ENCODE results near the gene LAMB2.
A peak's percentile ranks its signal among the peaks of the same experiment; 100 is the strongest.

LAMB2 gene

GRCh38 chr3:49093853-49094767, 38.7 kb downstream of the LAMB2 start, which contains the start of gene QRICH1:
QRICH1 (minus strand) TSS chr3:49094071; CDS start chr3:49077017, 17,054 bp downstream.
- Histone ChIP-seq H3K4me2 (ENCODE audit: low read length) (peak within 1 kb of the TSS; percentile 94), H2AK5ac (ENCODE audit: low read length) (peak within 1 kb of the TSS; percentile 93), H3K18ac (ENCODE audit: low read length) (peak within 1 kb of the TSS; percentile 97), H4K91ac (ENCODE audit: low read depth, low read length) (peak within 1 kb of the TSS; percentile 99), H3K36me3 (ENCODE audit: control insufficient read depth in 1 of 2, insufficient read depth in 2 of 2, low read length in 2 of 2) (peaks cover 31% of the 10 kb centered on the region in 2 experiments), H3K14ac (ENCODE audit: low read length) (peak within 1 kb of the TSS; percentile 99), H3K9ac (ENCODE audit: low read length) (peak within 1 kb of the TSS; percentile 86), H3K79me1 (ENCODE audit: low read length) (peaks cover 15% of the 10 kb centered on the region), H3K4me1 (ENCODE audit: control insufficient read depth in 1 of 2, insufficient read depth in 2 of 2, low read length in 2 of 2) (peaks cover 4 to 6% of the 10 kb centered on the region in 2 experiments), H4K8ac (ENCODE audit: low read depth, low read length) (peak within 1 kb of the TSS; percentile 97), H4K12ac (ENCODE audit: low read depth, low read length) (peak within 1 kb of the TSS; percentile 99), H3K4ac (ENCODE audit: low read depth, low read length) (peak within 1 kb of the TSS; percentile 87), H2BK5ac (ENCODE audit: low read depth, low read length, poor library complexity) (peak within 1 kb of the TSS; percentile 95), H3K27ac (ENCODE audit: low read depth, low read length) (peak within 1 kb of the TSS; percentile 98), H2AFZ (ENCODE audit: insufficient read depth, low read length, poor library complexity) (peak within 1 kb of the TSS; percentile 88), H3K23ac (ENCODE audit: low read length) (no peak within 1 kb of the TSS), H3K9me3 (ENCODE audit: insufficient read depth, low read depth, low read length) (peaks cover 1% of the 10 kb centered on the region), H2BK120ac (ENCODE audit: insufficient read depth, low read length, poor library complexity) (peak within 1 kb of the TSS; percentile 90), H3K79me2 (ENCODE audit: control insufficient read depth, insufficient read depth, low read length, poor library complexity) (peaks cover 17% of the 10 kb centered on the region), H3K4me3 (ENCODE audit: low read depth, low read length) (peak within 1 kb of the TSS; percentile 96), H3K27me3 (ENCODE audit: insufficient read depth, low read length) (no peaks in the 10 kb centered on the region), H2BK12ac (ENCODE audit: low read length) (no peak within 1 kb of the TSS)
- no CpG with 5 or more reads among the region's 65 CpGs for WGBS (ENCODE audit: extremely low coverage, insufficient coverage, insufficient read length)
- DNase-seq = peak; percentile 100

- H3K79me2 ChIP-seq (ENCODE audit: control insufficient read depth, insufficient read depth, low read length, poor library complexity) = peaks cover 23% of the 10 kb centered on the region
- peak overlapping the region; percentile 87 for H3K4ac ChIP-seq (ENCODE audit: low read depth, low read length)
- DNase-seq = peak; percentile 68 to 80
- H3K27ac ChIP-seq (ENCODE audit: low read depth, low read length) = peak overlapping the region; percentile 98
- no peak overlapping the region for H2BK12ac ChIP-seq (ENCODE audit: low read length)
- H4K12ac ChIP-seq (ENCODE audit: low read depth, low read length) = peak overlapping the region; percentile 99
- H3K27me3 ChIP-seq (ENCODE audit: insufficient read depth, low read length) = no peaks in the 10 kb centered on the region
- H2AK5ac ChIP-seq (ENCODE audit: low read length) = peak overlapping the region; percentile 67
- peaks cover 1% of the 10 kb centered on the region for H3K9me3 ChIP-seq (ENCODE audit: insufficient read depth, low read depth, low read length)
- peak overlapping the region; percentile 94 for H3K4me2 ChIP-seq (ENCODE audit: low read length)
- H3K9ac ChIP-seq (ENCODE audit: low read length) = peak overlapping the region; percentile 86
- peak overlapping the region; percentile 97 for H3K18ac ChIP-seq (ENCODE audit: low read length)
- peak overlapping the region; percentile 99 for H3K14ac ChIP-seq (ENCODE audit: low read length)
- H2BK120ac ChIP-seq (ENCODE audit: insufficient read depth, low read length, poor library complexity) = peak overlapping the region; percentile 90
- H3K4me3 ChIP-seq (ENCODE audit: low read depth, low read length) = peak overlapping the region; percentile 96
- peaks cover 22 to 25% of the 10 kb centered on the region in 2 experiments for H3K36me3 ChIP-seq (ENCODE audit: control insufficient read depth in 1 of 2, insufficient read depth in 2 of 2, low read length in 2 of 2)
- H2AFZ ChIP-seq (ENCODE audit: insufficient read depth, low read length, poor library complexity) = peak overlapping the region; percentile 88
- peaks cover 15% of the 10 kb centered on the region for H3K79me1 ChIP-seq (ENCODE audit: low read length)
- peak overlapping the region; percentile 99 for H4K91ac ChIP-seq (ENCODE audit: low read depth, low read length)
- WGBS (ENCODE audit: extremely low coverage, insufficient coverage, insufficient read length) = no CpG with 5 or more reads among the region's 86 CpGs
- H3K23ac ChIP-seq (ENCODE audit: low read length) = no peak overlapping the region
- peak overlapping the region; percentile 97 for H4K8ac ChIP-seq (ENCODE audit: low read depth, low read length)
- peaks cover 2 to 3% of the 10 kb centered on the region in 2 experiments for H3K4me1 ChIP-seq (ENCODE audit: control insufficient read depth in 1 of 2, insufficient read depth in 2 of 2, low read length in 2 of 2)
- peak overlapping the region; percentile 95 for H2BK5ac ChIP-seq (ENCODE audit: low read depth, low read length, poor library complexity)
These were observed 39.7 kb downstream of the LAMB2 start for GRCh38 chr3:49092938-49093852.

- Histone ChIP-seq H2AK5ac (ENCODE audit: low read length) (no peak overlapping the region), H3K9ac (ENCODE audit: low read length) (no peak overlapping the region), H4K8ac (ENCODE audit: low read depth, low read length) (no peak overlapping the region), H3K18ac (ENCODE audit: low read length) (no peak overlapping the region), H3K27me3 (ENCODE audit: insufficient read depth, low read length) (no peaks in the 10 kb centered on the region), H2AFZ (ENCODE audit: insufficient read depth, low read length, poor library complexity) (no peak overlapping the region), H3K23ac (ENCODE audit: low read length) (no peak overlapping the region), H4K12ac (ENCODE audit: low read depth, low read length) (no peak overlapping the region), H3K79me1 (ENCODE audit: low read length) (no peaks in the 10 kb centered on the region), H3K4me1 (ENCODE audit: control insufficient read depth in 1 of 2, insufficient read depth in 2 of 2, low read length in 2 of 2) (no peaks in the 10 kb centered on the region), H2BK5ac (ENCODE audit: low read depth, low read length, poor library complexity) (no peak overlapping the region), H3K27ac (ENCODE audit: low read depth, low read length) (no peak overlapping the region), H3K36me3 (ENCODE audit: control insufficient read depth in 1 of 2, insufficient read depth in 2 of 2, low read length in 2 of 2) (peaks cover 8 to 21% of the 10 kb centered on the region in 2 experiments), H4K91ac (ENCODE audit: low read depth, low read length) (no peak overlapping the region), H3K4ac (ENCODE audit: low read depth, low read length) (peak overlapping the region; percentile 95), H3K79me2 (ENCODE audit: control insufficient read depth, insufficient read depth, low read length, poor library complexity) (peaks cover 6% of the 10 kb centered on the region), H3K4me3 (ENCODE audit: low read depth, low read length) (no peak overlapping the region), H3K9me3 (ENCODE audit: insufficient read depth, low read depth, low read length) (no peaks in the 10 kb centered on the region), H3K4me2 (ENCODE audit: low read length) (no peak overlapping the region), H3K14ac (ENCODE audit: low read length) (no peak overlapping the region), H2BK120ac (ENCODE audit: insufficient read depth, low read length, poor library complexity) (no peak overlapping the region), H2BK12ac (ENCODE audit: low read length) (no peak overlapping the region)
- WGBS (ENCODE audit: extremely low coverage, insufficient coverage, insufficient read length) = no CpG with 5 or more reads among the region's 8 CpGs
- DNase-seq = no peak
These were observed 51.4 kb downstream of the LAMB2 start for GRCh38 chr3:49081429-49081828.

DNA sequence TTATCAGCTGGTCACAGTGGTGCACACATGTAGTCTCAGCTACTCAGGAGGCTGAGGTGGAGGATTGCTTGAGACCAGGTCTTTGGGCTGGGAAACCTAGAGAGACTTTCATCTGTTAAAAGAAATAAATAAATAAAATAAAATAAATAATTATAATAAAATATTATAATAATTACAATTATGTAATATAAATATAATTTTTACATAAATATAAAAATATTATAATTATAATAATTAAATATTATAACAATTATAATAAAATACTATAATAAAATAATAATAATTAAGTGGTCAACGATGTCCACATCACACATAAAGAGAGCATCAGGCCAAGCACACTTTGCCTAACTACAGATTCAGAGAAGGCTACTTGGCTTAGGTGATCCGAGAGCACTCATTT, 53.6 kb downstream of the LAMB2 start:
- H3K27me3 ChIP-seq (ENCODE audit: insufficient read depth, low read length) = no peaks in the 10 kb centered on the region
- no CpG with 5 or more reads among the region's 2 CpGs for WGBS (ENCODE audit: extremely low coverage, insufficient coverage, insufficient read length)
- H3K23ac ChIP-seq (ENCODE audit: low read length) = no peak overlapping the region
- H3K4me2 ChIP-seq (ENCODE audit: low read length) = no peak overlapping the region
- no peak overlapping the region for H2BK120ac ChIP-seq (ENCODE audit: insufficient read depth, low read length, poor library complexity)
- no peaks in the 10 kb centered on the region for H3K4me1 ChIP-seq (ENCODE audit: control insufficient read depth in 1 of 2, insufficient read depth in 2 of 2, low read length in 2 of 2)
- H2AK5ac ChIP-seq (ENCODE audit: low read length) = no peak overlapping the region
- peaks cover 25 to 37% of the 10 kb centered on the region in 2 experiments for H3K36me3 ChIP-seq (ENCODE audit: control insufficient read depth in 1 of 2, insufficient read depth in 2 of 2, low read length in 2 of 2)
- H3K79me2 ChIP-seq (ENCODE audit: control insufficient read depth, insufficient read depth, low read length, poor library complexity) = peaks cover 6% of the 10 kb centered on the region
- H2AFZ ChIP-seq (ENCODE audit: insufficient read depth, low read length, poor library complexity) = no peak overlapping the region
- DNase-seq = no peak
- H4K12ac ChIP-seq (ENCODE audit: low read depth, low read length) = no peak overlapping the region
- H3K27ac ChIP-seq (ENCODE audit: low read depth, low read length) = no peak overlapping the region
- no peaks in the 10 kb centered on the region for H3K79me1 ChIP-seq (ENCODE audit: low read length)
- no peak overlapping the region for H2BK12ac ChIP-seq (ENCODE audit: low read length)
- no peak overlapping the region for H3K14ac ChIP-seq (ENCODE audit: low read length)
- no peak overlapping the region for H3K18ac ChIP-seq (ENCODE audit: low read length)
- H3K9me3 ChIP-seq (ENCODE audit: insufficient read depth, low read depth, low read length) = no peaks in the 10 kb centered on the region
- peak overlapping the region; percentile 47 for H4K8ac ChIP-seq (ENCODE audit: low read depth, low read length)
- no peak overlapping the region for H3K4me3 ChIP-seq (ENCODE audit: low read depth, low read length)
- no peak overlapping the region for H2BK5ac ChIP-seq (ENCODE audit: low read depth, low read length, poor library complexity)
- peak overlapping the region; percentile 75 for H3K4ac ChIP-seq (ENCODE audit: low read depth, low read length)
- no peak overlapping the region for H4K91ac ChIP-seq (ENCODE audit: low read depth, low read length)
- no peak overlapping the region for H3K9ac ChIP-seq (ENCODE audit: low read length)

All from trophoblast cell (in vitro differentiated cells and primary cell).